ENCODE measurements around the gene DNAH1.
A peak's percentile ranks its signal among the peaks of the same experiment; 100 is the strongest.

DNAH1 gene

DNA sequence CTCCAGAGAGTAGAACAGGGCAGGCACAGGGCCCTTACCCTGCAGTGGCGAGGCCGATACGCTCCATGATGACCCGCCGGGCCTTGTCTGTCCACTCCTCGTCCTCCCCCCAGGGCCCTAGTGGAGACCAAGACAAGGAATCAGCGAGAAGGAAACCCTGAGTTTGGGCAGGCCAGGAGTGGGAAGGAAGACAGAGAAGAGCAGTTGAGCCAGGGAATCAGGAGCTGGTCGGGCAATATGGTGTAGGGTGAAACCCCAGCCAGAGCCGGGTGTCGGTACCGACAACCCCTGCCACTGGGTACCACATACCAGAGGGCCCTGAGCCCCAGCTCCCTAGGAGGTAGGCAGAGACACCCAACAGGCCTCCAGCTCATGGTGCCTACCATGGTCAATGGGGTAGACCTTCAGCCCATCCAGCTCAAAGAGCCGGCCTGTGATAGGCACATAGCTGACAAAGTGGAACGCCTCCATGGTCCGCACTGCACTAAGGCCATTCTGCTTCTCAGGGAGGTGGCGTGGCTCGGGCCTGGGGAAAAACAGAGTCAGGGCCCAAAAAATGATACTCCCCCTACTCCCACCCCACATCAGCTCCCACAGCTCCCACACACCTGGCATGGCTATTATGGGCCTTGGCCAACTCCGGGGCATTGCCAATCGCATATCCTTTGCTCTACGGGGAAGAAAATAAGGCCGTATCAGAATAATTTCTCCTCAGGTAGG lies 90.8 kb downstream of the DNAH1 start:
- no peak for DNase-seq

DNA sequence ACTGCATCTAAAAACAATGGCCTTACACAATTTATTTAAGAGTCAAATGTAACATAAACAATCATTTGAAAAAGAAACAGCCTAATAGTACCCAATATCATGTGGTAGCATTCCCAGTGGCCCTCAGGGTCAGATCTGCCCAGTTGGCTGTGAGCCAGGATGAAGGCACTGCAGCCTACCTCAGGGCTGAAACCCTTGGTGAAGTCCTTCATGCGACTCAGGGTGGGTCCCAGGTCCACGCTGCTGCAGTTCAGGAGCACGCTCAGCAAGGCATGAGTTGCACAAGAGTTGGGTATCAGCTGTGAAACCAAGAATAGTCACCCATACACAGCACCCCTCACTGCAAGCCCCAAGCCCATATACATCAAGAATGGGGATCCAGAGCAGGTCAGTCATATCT lies 91.7 kb downstream of the DNAH1 start:
- no peak for DNase-seq

- no peak for DNase-seq
These were observed 92.3 kb downstream of the DNAH1 start for GRCh38 chr3:52408466-52408865.

DNA sequence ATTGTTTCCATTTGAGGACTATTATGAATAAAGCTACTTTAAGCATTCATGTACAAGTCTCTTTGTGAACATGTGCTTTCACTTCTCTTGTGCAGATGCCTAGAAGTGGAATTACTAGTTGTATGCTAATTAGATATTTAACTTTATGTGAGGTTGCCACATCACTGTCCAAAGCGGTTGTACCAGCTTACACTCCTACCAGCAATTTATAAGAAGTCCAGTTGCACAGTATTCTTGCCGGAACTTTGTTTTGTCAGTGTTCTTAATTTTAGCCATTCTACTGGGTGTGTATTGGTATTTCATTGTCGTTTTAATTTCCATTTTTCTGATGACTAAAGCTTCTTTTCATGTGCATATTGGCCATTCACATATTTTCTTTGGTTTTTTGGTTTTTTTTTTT lies 99.7 kb downstream of the DNAH1 start:
- DNase-seq, result no peak

DNA sequence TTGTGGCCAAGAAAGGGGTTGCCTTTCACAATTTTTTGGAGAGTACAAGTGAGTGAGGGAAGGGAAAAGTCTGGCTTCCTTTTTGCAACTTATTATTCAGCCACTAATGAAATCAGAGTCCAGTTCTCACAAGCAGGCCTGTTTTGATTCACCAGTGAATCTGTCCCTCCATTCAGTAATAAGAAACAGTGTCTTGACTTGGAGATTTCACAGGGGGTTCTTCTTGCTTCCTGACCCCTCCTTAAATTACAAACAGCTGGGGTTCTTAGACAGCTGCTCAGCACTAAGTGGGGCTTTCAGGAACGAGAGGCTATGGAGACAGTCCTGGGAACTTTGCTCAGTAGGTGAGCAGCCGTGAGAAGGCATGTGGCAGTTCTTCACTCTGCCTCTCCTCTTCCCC lies 104.3 kb downstream of the DNAH1 start:
- DNase-seq, result no peak

DNA sequence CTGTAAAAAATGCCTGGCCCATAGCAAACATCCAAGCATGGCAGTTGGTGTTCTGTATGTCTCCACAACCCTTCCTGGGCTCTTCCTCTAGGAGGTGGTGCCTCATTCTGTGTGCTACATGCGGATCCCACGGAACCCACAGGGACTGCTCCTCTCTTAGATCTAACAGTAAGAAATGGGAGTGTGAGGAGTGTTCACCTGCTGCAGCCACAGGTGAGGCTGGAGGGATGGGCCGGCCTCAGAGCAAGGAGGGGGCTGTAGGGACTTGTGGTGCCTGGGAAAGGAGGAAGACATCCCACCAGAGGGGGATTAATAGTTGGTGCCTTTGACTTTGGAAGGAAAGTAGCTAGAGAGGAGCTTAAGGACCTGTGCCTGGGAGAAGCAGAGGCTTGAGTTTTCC lies 106.5 kb downstream of the DNAH1 start:
- no peak for DNase-seq

- no peak for DNase-seq
These were observed 107.1 kb downstream of the DNAH1 start for GRCh38 chr3:52423173-52423572.

DNA sequence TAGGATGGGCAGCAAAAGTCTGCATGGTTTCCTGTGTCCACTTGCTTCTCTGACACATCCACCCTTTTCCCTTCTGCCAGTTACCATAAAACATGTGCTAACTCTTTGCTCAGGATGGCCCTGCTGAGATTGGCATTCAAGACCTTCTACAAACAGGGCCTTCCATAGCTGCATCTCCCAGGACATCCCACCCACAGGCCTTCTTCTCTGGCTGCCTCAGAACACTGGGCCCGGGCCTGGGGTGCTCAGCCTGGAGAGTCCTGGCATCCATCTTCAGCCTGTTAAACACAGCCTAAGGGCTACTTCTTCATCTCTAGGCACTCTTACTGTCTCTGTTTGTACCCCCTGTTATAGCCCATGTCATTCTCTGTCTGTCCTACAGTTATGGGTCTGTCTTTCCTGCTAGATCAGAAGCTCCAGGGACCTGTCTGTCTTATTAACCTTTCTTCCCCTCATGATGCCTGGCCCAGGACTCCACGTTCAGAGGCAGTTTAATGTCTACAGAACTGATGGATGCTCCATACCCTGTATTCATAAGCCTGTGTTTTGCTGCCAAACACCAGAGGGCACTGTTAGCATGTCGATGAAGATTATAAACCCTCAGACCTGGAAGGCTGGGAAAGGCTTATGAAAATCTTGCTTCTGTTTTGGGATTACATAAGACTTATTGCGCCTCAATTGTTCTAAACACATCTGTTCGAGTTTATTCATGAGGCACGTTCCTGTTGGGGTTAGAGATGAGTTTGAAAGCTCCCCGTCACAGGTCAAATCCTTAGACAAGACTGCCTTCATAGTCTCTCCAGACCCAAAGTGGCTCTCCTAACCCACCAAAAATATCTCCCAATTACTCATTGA lies 112.3 kb downstream of the DNAH1 start:
- peak; percentile 49 for DNase-seq

DNA sequence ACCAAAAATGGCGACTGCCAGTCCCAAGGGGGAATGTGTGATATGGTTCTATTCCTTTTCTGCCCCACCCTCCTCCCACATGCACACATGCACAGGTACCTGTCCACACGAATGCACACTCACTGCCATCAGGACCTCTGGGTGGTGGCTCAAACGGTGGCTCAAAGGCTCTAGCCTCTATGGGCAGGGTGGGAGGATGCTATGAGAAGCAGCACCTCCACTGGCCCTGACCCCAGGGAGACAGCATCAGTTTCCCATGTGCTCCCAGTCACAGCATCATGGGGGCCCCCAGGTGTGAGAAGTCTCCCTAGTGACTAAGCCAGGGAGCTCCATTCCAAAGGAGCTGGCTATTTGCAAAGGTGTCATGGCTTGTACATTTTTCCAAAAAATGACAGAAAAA lies 112.9 kb downstream of the DNAH1 start:
- DNase-seq, result no peak

- no peak for DNase-seq
These were observed 113.8 kb downstream of the DNAH1 start for GRCh38 chr3:52429779-52430415.

DNA sequence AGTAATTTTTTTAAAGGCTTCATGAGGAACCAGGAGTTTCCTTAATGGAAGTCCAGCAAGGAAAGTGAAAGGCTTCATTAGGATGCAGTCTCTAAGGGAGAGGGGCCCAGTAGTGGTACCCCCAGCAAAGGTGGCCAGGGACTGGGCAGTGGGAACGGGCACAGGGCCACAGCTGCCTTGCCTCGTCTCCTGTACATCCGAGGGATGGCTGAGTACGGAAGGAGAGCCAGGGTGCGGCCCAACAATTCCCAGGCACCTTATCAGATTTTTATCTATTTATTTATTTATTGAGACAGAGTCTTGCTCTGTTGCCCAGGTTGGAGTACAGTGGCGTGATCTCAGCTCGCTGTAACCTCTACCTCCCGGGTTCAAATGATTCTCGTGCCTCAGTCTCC lies 114.3 kb downstream of the DNAH1 start:
- no peak for DNase-seq

DNA sequence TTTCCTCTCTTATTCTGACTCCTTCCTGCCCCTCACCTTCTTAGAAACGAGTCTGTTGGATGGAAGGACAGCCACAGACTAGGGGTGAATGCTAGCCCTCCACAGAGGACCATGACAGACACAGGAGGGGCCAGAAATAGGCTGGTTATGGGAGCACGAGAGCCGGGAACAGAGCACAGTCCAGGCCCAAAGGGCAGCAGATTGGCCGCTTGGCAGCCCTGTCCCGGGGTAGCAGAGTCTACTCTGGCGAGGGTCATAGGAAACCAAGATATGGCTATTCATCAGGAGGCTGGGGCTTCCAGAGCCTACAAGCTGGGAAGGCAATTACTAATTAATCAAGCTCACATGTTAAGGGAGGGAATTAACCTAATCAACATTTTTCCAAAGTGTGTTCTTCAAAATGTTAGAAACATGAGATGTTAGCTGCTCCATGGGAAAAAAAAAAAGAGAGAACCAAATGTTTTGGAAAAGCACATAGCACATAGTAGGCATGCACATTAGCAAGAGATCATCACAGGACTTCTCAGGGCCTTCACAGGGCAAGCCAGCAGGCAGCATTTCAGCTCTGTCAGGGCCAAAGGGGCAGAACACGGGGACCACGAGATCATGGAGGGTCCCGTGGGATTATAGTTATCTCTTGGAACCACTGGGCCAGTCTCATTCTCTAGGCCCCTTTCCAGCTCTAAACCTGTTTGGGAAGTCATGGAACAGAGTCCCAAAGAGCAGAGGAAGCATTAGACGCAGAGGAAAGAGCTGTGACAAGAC lies 115.5 kb downstream of the DNAH1 start:
- DNase-seq, result no peak

- DNase-seq, result no peak
These were observed 116.1 kb downstream of the DNAH1 start for GRCh38 chr3:52432225-52432624.

DNA sequence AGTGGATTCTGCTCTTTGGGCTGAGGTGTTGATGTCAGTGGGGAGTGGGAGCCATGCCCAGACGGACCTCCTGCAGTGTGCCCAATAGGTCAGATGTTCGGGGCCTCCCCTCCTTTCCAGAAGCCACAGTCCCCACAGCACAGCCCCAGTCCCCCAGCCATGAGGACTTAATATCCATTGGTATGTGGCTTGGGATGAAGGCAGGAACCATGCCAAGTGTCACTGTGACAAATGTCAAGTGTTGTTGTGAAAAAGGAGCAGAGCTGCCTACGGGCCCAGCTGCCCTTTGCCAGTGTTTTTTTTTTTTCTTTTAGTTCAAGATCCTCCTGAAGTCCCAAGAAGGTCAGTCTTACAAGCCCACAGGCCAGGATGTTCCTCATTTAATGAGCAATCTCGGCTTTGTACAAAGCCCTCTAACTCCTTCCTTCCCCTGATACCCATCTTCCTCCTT lies 116.6 kb downstream of the DNAH1 start:
- DNase-seq, result no peak

- DNase-seq, result no peak
These were observed 117.3 kb downstream of the DNAH1 start for GRCh38 chr3:52433328-52433995.

GRCh38 chr3:52433996-52434479 lies 117.9 kb downstream of the DNAH1 start:
- DNase-seq, result no peak

GRCh38 chr3:52434491-52435115 lies 118.5 kb downstream of the DNAH1 start:
- no peak for DNase-seq

DNA sequence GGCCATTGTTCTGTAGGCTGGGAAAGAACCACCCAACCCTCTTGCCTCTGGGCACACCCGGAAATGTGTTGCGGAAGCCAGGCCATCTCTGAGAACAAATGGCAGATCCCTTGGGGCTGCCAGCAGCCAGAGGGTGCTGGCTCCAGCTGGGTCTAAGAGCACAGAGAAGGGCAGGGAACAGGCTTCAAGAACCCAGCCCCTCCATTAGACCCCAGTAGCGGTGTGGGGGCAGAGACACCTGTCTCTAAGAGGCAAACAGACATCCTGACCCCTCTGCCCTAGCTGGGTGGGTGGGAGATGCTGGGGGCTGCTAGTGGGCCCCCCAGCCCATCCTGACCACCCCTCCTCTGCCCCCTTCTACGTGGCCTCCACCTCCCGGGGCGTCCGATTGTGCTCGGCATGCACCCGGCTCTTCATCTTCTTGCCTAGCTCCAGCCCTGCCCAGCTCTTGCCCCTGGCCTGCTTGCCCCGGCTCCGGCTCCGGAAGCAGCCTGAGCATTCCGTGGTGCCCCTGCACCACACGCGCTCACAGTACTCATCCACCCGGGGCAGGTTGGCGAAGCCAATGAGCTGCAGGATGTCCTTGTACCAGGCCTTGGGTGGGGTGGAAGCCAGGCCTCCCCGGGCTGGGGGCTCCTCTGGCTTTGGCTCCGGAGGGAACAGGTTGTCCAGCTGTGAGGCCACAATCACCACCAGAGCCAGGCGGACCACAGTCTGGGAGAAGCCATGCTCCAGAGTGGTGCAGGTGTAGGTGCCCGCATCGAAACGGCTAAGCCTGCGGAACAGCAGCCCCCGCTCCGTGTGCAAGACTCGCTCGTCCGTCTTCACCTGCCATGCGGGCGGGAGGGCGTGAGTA lies 119.4 kb downstream of the DNAH1 start:
- DNase-seq, result no peak

DNA sequence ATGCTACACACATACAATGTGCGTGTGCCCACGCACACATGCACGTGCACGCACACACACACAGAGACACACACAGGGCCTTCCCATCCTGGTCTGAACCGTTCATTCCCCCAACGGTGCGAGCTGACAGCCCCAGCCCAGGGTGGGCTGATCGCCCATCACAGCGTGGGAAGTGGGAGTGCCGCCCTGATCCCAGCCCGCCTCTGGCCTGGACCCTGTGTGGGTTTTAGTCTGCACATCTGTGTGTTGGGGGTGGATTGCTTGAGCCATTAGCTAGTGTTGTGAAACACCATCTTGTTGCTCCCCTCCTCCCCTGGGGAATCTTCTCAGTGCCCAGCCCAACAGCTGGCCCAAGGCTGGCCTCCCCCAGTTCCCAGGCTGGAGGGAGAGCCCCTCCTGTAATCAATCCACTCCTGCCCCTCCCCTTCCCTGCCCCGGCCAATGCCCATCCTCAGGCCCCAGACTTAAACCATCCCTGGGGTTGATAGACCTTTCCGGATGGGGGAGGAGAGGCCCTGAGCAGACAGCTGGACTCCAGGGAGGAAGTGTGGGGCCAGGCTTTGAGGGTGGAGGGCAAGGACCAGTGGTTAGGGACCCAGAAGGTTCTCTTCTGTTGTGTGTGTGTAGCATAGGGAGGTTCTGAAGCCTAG lies 120.5 kb downstream of the DNAH1 start:
- no peak for DNase-seq

All from CD4-positive, alpha-beta T cell treated with Interleukin-17A for 4 hours (primary cell).